ENCODE measurements around the gene SMC4. TPM values are rescaled to one million over a fixed set of nuclear protein-coding genes. Genes with fewer than 3 reads are reported as not detected.

Gene SMC4
- polyA plus RNA-seq, 1 donor from 2014 or later: 49.6 TPM

DNA sequence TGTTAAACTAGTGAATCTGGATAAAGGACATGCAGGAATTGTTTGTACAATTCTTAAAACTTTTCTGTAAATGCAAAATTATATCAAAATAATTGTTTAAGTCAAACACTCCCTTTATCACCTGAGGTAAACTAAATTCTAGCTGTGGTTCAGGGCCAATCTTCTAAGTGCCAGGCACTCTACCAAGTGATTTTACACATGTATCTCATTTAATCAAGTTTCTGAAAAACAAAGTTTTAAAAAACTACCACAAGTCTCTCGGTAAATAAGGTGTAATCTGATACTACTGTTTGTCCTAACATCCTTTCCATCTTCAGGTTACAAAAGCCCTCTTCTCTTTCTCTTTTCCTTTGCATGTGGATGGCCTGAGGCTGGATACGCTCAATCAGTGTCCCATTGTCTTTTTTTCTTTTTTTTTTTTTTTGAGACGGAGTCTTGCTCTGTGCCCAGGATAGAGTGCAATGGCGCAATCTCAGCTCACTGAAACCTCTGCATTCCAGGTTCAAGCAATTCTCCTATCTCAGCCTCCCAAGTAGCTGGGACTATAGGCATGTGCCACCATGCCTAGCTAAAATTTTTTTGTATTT, 19.7 kb upstream of the SMC4 start:
- Mint-ChIP-seq H3K27me3 (no peaks in the 10 kb centered on the region), H3K9me3 (no peaks in the 10 kb centered on the region), H3K36me3 (peaks cover 12% of the 10 kb centered on the region), H3K27ac (no peak overlapping the region), H3K4me3 (no peak overlapping the region), H3K4me1 (peaks cover 0 to 1% (median 0%) of the 10 kb centered on the region in 3 donors)

DNA sequence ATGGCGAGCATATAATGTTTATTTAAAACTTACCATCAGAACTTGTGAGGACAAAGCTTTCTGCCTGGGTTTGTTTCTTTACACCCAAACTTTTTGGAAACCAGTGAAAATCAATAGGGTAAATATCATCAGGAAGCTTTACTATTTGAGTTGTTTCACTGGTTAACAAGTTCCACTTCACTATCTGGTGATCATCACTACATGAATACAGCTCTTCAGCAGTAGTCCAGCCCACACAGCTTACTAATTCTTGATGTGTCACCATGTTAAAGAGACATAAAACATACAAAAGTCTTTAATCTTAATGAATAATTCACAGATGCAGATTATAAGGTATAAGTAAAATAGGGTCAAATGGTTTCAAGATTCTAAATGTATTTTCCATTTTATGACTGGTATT, 18.0 kb upstream of the SMC4 start:
- Mint-ChIP-seq H3K4me3 (no peak overlapping the region), H3K36me3 (peaks cover 12% of the 10 kb centered on the region), H3K4me1 (peaks cover 0 to 1% (median 0%) of the 10 kb centered on the region in 3 donors), H3K27me3 (no peaks in the 10 kb centered on the region), H3K27ac (no peak overlapping the region), H3K9me3 (no peaks in the 10 kb centered on the region)

DNA sequence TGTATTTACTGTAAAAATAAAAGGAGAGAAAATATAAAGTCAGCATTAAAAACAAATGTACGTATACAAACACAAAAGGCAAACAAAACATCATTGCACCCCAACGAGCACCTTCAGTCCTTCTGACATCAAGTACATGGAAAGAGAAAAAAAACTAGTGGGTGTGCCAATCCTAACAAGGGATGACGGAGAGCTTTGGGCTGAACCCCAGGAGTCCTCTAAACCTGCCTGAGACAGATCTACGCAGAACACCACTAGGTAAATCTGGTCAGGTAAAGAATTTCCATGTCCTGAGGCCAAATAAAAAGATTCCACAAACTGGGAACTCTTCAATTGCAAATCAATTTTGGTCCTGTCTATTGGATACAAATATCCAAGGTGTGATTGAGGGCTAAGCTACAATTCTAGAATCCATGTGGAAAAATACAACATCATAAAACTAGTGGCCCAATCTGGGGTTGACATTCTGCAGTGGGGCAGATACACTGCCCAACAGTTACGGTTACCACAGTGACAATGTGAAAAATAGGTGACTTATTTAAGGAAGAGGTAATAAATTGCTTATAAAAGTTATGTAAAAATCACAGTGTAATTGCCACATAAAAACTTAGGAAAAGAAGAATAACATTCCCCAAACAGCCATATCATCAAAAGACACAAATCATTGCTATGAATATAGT, 14.7 kb upstream of the SMC4 start:
- H3K9me3 Mint-ChIP-seq: no peaks in the 10 kb centered on the region
- no peaks in the 10 kb centered on the region for H3K27me3 Mint-ChIP-seq

DNA sequence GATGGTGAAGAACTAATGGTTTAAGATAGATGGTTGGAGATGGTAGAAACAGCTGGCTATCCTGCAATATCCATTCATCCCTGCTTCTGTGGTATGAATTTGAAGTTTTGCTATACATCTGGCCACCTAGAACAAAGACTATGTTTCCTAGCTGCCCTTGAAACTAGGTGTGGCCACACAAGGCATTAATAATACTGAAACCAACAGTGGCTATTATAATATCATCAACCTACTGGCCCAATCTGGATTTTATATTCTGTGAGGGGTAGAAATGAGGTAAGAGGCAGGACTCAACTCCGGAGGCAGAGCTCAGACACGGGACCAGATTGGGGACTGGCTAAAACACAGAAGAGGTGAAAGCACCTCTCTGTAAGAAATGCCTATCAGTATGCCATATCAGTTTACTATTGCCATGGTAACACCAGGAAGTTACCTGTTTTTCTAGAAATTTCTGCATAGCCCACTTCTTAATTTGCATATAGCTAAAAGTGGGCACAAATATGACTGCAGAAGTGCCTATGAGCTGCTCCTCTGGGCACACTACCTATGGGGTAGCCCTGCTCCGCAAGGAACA, 8.8 kb upstream of the SMC4 start:
- Mint-ChIP-seq H3K9me3 (no peaks in the 10 kb centered on the region), H3K27ac (no peak overlapping the region), H3K4me3 (peak overlapping the region in 1 of 4 donors; percentile 9), H3K27me3 (no peaks in the 10 kb centered on the region), H3K4me1 (peaks cover 3 to 17% (median 10%) of the 10 kb centered on the region in 3 donors), H3K36me3 (peaks cover 4% of the 10 kb centered on the region)

More for the DNA sequence above, 14.7 kb upstream of the SMC4 start:
- H3K4me1 Mint-ChIP-seq: peaks cover 0 to 3% (median under 1%) of the 10 kb centered on the region in 3 donors
- no peak overlapping the region for H3K27ac Mint-ChIP-seq
- H3K4me3 Mint-ChIP-seq: no peak overlapping the region
- H3K36me3 Mint-ChIP-seq: peaks cover 13% of the 10 kb centered on the region

DNA sequence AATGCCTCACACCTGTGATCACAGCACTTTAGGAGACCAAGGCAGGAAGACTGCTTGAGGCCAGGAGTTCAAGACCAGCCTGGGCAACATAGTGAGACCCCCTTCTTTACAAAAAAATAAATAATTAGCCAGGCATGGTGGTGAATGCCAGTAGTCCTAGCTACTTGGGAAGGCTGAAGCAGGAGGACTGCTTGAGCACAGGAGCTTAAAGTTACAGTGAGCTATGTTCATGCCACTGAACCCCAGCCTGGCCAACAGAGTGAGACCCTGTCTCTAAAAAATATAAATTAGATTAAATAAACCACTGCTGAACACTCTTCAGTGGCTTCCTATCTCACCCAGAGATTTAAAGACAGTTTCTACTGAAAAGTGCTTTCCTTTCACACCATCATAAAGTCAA, 6.7 kb upstream of the SMC4 start:
- no peaks in the 10 kb centered on the region for H3K27me3 Mint-ChIP-seq
- H3K27ac Mint-ChIP-seq: no peak overlapping the region
- H3K9me3 Mint-ChIP-seq: no peaks in the 10 kb centered on the region
- no peaks in the 10 kb centered on the region for H3K36me3 Mint-ChIP-seq
- H3K4me1 Mint-ChIP-seq: peaks cover 9 to 19% (median 14%) of the 10 kb centered on the region in 3 donors
- H3K4me3 Mint-ChIP-seq: no peak overlapping the region

DNA sequence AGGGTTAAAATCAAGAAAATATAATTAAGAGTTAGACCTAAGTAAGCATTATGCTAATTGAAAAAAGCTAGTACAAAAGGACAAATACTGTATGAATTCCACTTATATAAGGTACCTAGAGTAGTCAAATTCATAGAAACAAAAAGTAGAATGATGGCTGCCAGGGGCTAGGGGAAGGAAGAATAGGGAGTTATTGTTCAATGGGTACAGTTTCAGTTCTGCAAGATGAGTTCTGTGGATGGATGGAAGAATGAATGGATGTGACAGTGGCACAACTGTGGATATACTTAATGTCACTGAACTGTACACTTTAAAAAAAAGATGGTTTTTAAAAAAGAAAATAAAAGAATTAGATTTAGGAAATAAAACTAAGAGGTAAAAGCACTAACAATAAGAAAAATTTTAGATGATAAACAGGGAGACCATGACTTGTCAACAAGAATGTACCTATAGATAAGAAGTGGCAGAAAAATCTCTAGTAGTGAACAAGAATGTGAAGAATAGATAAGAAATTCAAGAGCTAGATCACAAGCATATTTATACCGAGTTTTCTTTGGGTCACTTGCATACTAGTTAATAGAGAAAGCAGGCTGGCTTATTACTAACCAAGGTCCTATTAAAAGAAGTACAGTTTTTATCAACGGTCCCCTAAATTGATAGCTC, 6.0 kb upstream of the SMC4 start:
- peaks cover 7 to 24% (median 19%) of the 10 kb centered on the region in 3 donors for H3K4me1 Mint-ChIP-seq
- H3K36me3 Mint-ChIP-seq: no peaks in the 10 kb centered on the region
- H3K27ac Mint-ChIP-seq: peak overlapping the region in 1 of 3 donors; percentile 11
- peak overlapping the region in 1 of 4 donors; percentile 56 for H3K4me3 Mint-ChIP-seq
- H3K27me3 Mint-ChIP-seq: no peaks in the 10 kb centered on the region
- H3K9me3 Mint-ChIP-seq: no peaks in the 10 kb centered on the region

DNA sequence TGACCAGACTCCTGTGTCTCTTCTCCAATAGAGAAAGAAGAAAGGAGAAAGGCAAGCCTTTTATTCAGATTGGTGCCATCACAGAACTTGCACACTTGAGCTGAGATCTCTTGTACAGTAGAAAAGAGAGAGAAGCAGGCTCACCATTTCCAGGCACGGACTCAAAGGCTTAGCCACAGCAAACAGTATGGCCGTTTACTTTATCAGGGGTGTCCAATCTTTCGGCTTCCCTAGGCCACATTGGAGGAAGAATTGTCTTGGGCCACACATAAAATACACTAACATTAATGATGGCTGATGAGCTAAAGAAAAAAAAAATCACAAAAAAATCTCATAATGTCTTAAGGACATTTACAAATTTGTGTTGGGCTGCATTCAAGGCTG, 5.4 kb upstream of the SMC4 start:
- Mint-ChIP-seq H3K27ac (no peak overlapping the region), H3K27me3 (no peaks in the 10 kb centered on the region), H3K36me3 (no peaks in the 10 kb centered on the region), H3K9me3 (no peaks in the 10 kb centered on the region), H3K4me1 (peaks cover 10 to 26% (median 22%) of the 10 kb centered on the region in 3 donors), H3K4me3 (peak overlapping the region in 1 of 4 donors; percentile 56)

DNA sequence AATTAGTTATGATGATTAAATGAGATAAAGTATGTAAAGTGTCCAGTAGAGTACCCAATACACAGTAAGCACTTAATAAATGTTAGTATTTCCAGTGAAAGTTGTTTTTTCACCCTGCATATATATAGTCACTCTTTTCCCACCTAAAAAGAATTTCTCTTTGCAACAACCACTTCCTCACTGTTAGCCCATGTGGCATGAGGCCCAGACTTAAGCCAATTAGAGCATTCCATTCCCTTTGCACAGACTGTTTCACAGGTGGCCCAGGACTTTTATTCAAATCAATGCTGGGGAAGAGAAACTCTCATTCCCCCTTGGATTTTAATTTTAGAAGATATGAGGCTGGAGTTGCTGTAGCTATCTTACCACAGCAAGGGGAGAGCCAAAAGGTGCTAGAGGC, 4.2 kb upstream of the SMC4 start:
- peaks cover 0 to 3% (median 0%) of the 10 kb centered on the region in 3 donors for H3K9me3 Mint-ChIP-seq
- H3K27me3 Mint-ChIP-seq: no peaks in the 10 kb centered on the region
- no peak overlapping the region for H3K27ac Mint-ChIP-seq
- H3K36me3 Mint-ChIP-seq: no peaks in the 10 kb centered on the region
- no peak overlapping the region for H3K4me3 Mint-ChIP-seq
- H3K4me1 Mint-ChIP-seq: peaks cover 11 to 27% (median 26%) of the 10 kb centered on the region in 3 donors

DNA sequence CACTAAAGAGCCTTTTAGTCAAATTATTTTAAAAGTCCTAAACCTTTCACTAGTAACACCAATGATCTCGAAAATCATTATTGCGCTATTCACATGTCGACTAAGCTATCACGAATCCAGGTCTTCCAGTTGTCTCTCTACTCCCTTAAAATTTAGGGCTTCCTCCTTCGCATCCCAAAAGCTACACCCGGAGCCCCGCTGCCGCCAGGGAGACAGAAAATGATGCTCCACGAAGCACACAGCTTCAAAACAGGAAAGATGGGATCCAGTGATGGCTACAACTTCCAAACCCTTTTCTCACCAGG, 678 bp upstream of the SMC4 start:
- Mint-ChIP-seq H3K9me3 (peaks cover 0 to 3% (median 0%) of the 10 kb centered on the region in 3 donors), H3K4me1 (peaks cover 17 to 29% (median 28%) of the 10 kb centered on the region in 3 donors), H3K36me3 (peaks cover 4% of the 10 kb centered on the region), H3K4me3 (peak overlapping the region; percentile 95 to 99 (median 98)), H3K27me3 (peaks cover 4% of the 10 kb centered on the region), H3K27ac (peak overlapping the region; percentile 99 to 100 (median 99))

DNA sequence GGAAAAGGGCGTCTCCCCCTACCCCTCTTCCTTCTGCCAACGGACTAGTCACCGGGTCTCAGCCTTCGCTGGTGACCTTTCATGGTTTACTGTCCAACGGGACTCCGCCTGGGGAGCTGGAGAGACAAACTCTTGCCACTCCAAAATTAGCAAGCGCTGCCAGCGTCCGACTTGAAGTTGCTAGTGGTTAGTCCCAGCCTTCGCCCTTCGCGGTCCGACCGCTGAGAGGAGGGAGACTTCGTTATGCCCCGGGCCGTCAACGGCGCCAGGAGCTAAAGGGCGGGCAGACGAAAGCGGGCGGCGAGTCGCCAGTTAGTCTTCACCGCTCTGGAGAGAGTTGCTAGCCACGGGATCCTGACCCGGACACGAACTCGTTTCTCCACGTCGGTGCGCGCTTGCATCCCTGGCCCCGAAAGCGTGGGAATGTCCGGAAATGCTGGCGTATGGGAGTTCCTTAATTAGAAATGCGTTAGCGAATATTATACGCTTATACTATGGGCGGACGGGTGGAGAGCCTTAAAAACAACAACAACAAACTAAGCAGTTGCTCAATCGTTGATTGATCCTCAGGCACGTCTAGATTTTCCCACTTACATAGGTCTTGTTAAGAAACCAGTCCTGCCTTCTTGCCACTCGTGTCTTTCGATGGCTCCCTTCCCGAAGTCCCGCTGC, 716 bp downstream of the SMC4 start:
- peak overlapping the region; percentile 95 to 99 (median 98) for H3K4me3 Mint-ChIP-seq
- peak overlapping the region; percentile 99 to 100 (median 99) for H3K27ac Mint-ChIP-seq
- peaks cover 0 to 5% (median 0%) of the 10 kb centered on the region in 3 donors for H3K9me3 Mint-ChIP-seq
- H3K36me3 Mint-ChIP-seq: peaks cover 4% of the 10 kb centered on the region
- peaks cover 20 to 35% (median 32%) of the 10 kb centered on the region in 3 donors for H3K4me1 Mint-ChIP-seq
- H3K27me3 Mint-ChIP-seq: peaks cover 4% of the 10 kb centered on the region

DNA sequence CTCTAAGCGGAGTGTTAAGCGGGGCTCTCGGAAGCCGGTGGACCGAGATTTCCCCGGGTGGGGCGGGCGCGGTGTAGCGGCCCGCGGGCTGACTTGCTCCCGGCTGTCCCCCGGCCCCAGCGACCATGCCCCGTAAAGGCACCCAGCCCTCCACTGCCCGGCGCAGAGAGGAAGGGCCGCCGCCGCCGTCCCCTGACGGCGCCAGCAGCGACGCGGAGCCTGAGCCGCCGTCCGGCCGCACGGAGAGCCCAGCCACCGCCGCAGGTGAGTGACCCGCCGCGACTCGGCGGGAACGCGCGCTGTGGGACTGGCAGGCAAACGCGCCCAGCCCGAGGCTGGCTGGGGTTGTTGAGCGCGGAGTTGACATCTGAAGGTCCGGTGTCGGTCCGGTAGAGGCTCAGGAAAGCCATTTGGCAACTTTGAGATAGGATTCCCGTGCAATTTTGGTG, 1.3 kb downstream of the SMC4 start:
- peaks cover 4% of the 10 kb centered on the region for H3K36me3 Mint-ChIP-seq
- peak overlapping the region; percentile 80 to 99 (median 80) for H3K27ac Mint-ChIP-seq
- H3K4me3 Mint-ChIP-seq: peak overlapping the region; percentile 95 to 99 (median 98)
- peaks cover 4% of the 10 kb centered on the region for H3K27me3 Mint-ChIP-seq
- peaks cover 0 to 5% (median 0%) of the 10 kb centered on the region in 3 donors for H3K9me3 Mint-ChIP-seq
- peaks cover 18 to 35% (median 32%) of the 10 kb centered on the region in 3 donors for H3K4me1 Mint-ChIP-seq

DNA sequence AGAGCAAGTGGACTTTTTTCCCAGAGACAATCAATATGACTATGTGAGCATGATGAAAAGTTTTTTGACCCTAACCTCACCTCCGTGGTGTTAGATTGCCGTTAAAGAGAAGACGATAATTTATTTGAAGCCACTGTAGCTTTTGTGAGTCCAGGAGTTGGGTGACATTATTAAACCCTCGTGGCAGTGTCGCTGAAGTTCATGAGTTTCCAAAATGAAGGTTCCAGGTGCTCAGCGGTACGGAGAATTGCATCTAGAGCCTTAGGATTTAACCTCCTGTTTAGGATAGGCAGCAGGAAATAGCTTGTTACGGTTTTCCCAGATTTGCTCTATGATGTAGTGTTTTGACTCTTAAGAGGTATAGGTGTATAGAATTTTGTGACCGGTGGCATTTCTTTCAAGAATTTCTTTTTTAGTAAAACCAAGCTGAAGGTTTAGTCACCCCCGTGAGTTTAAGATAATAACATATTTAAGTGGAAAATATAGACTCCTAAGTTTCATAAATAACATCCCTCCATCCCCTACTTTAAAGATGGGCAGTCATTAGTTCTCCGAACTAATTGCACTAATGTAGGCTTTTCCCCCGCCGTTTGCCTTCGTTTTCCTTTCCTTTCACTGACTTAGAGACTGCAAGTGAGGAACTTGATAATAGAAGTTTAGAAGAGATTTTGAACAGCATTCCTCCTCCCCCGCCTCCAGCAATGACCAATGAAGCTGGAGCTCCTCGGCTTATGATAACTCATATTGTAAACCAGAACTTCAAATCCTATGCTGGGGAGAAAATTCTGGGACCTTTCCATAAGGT, 2.0 kb downstream of the SMC4 start:
- Mint-ChIP-seq H3K9me3 (peaks cover 0 to 5% (median 0%) of the 10 kb centered on the region in 3 donors), H3K36me3 (peaks cover 4% of the 10 kb centered on the region), H3K4me3 (peak overlapping the region; percentile 85 to 99 (median 93)), H3K27ac (peak overlapping the region; percentile 80 to 99 (median 80)), H3K4me1 (peaks cover 18 to 33% (median 32%) of the 10 kb centered on the region in 3 donors), H3K27me3 (peaks cover 4% of the 10 kb centered on the region)

DNA sequence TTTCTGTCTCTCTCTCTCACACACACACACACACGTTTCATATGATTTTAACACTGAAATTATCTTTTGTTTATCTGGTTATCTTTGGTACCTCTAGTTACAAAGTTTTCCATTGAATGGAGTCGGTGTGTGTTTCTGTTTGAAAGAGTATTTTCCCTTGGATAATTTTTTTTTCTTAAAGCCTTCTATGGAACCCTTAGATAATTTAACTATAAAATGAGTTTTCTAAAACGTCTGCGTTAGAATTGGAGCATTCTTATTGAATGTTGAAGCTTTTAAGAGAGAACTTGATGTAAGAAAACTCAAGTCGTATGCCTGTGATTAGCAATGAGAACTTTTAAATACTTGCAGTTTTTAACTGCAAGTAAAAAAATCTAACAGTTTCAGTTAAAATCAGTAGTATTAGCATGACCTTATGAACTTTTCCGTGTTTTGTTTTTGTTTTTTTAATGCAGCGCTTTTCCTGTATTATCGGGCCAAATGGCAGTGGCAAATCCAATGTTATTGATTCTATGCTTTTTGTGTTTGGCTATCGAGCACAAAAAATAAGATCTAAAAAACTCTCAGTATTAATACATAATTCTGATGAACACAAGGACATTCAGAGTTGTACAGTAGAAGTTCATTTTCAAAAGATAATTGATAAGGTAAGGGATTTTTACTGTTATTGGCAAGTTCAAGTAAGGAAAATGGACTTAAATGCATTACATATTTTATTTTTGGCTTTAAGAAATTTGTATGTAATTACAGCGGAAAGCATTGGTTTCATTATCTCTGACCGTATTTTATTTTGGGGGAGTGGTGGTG, 3.0 kb downstream of the SMC4 start:
- Mint-ChIP-seq H3K36me3 (peaks cover 4% of the 10 kb centered on the region), H3K4me3 (peak overlapping the region; percentile 57 to 99 (median 87)), H3K27me3 (peaks cover 4% of the 10 kb centered on the region), H3K27ac (peak overlapping the region; percentile 47 to 99 (median 80)), H3K9me3 (peaks cover 0 to 5% (median 0%) of the 10 kb centered on the region in 3 donors), H3K4me1 (peaks cover 13 to 33% (median 28%) of the 10 kb centered on the region in 3 donors)
